ENCODE measurements around the gene BCOR.

BCOR gene

GRCh38 chrX:40056420-40056819 is 41.3 kb downstream of the BCOR start:
- peaks cover 77% of the 10 kb centered on the region for H3K36me3 ChIP-seq
- H3K27me3 ChIP-seq: no peaks in the 10 kb centered on the region
- TF ChIP-seq CTCF (IDR thresholded peaks at IDR 0.05): no peak

GRCh38 chrX:40055495-40055894 is 42.3 kb downstream of the BCOR start:
- no peak overlapping the region for H3K4me3 ChIP-seq (ENCODE audit: low read depth in 1 of 2, low read length in 1 of 2)
- no peaks in the 10 kb centered on the region for H3K9me3 ChIP-seq
- peaks cover 72% of the 10 kb centered on the region for H3K36me3 ChIP-seq
- no peak overlapping the region for H3K27ac ChIP-seq
- no peak for TF ChIP-seq CTCF (IDR thresholded peaks at IDR 0.05)
- H3K27me3 ChIP-seq: no peaks in the 10 kb centered on the region
- no peaks in the 10 kb centered on the region for H3K4me1 ChIP-seq (ENCODE audit: control insufficient read depth in 1 of 2, insufficient read depth in 1 of 2, low read depth in 1 of 2, low read length in 1 of 2)

More at GRCh38 chrX:40056420-40056819, 41.3 kb downstream of the BCOR start:
- Histone ChIP-seq H3K9me3 (no peaks in the 10 kb centered on the region), H3K27ac (no peak overlapping the region), H3K4me1 (ENCODE audit: control insufficient read depth in 1 of 2, insufficient read depth in 1 of 2, low read depth in 1 of 2, low read length in 1 of 2) (no peaks in the 10 kb centered on the region), H3K4me3 (ENCODE audit: low read depth in 1 of 2, low read length in 1 of 2) (no peak overlapping the region)

GRCh38 chrX:40054793-40055192 is 43.0 kb downstream of the BCOR start:
- Histone ChIP-seq H3K4me3 (ENCODE audit: low read depth in 1 of 2, low read length in 1 of 2) (no peak overlapping the region), H3K27ac (no peak overlapping the region), H3K4me1 (ENCODE audit: control insufficient read depth in 1 of 2, insufficient read depth in 1 of 2, low read depth in 1 of 2, low read length in 1 of 2) (no peaks in the 10 kb centered on the region), H3K27me3 (no peaks in the 10 kb centered on the region), H3K9me3 (no peaks in the 10 kb centered on the region), H3K36me3 (peaks cover 70% of the 10 kb centered on the region)
- no peak for TF ChIP-seq CTCF (IDR thresholded peaks at IDR 0.05)

- H3K4me3 ChIP-seq (ENCODE audit: low read depth in 1 of 2, low read length in 1 of 2): no peak overlapping the region
- H3K36me3 ChIP-seq: peaks cover 49% of the 10 kb centered on the region
- H3K9me3 ChIP-seq: no peaks in the 10 kb centered on the region
Measured at GRCh38 chrX:40050532-40050931, 47.2 kb downstream of the BCOR start.

GRCh38 chrX:40049084-40049641 is 48.6 kb downstream of the BCOR start:
- H3K4me1 ChIP-seq (ENCODE audit: control insufficient read depth in 1 of 2, insufficient read depth in 1 of 2, low read depth in 1 of 2, low read length in 1 of 2): no peaks in the 10 kb centered on the region
- H3K27me3 ChIP-seq: no peaks in the 10 kb centered on the region
- no peak overlapping the region for H3K4me3 ChIP-seq (ENCODE audit: low read depth in 1 of 2, low read length in 1 of 2)
- H3K36me3 ChIP-seq: peaks cover 36% of the 10 kb centered on the region
- H3K9me3 ChIP-seq: no peaks in the 10 kb centered on the region
- TF ChIP-seq CTCF (IDR thresholded peaks at IDR 0.05): no peak
- H3K27ac ChIP-seq: no peak overlapping the region

More at GRCh38 chrX:40050532-40050931, 47.2 kb downstream of the BCOR start:
- TF ChIP-seq CTCF (IDR thresholded peaks at IDR 0.05): no peak
- Histone ChIP-seq H3K4me1 (ENCODE audit: control insufficient read depth in 1 of 2, insufficient read depth in 1 of 2, low read depth in 1 of 2, low read length in 1 of 2) (no peaks in the 10 kb centered on the region), H3K27ac (no peak overlapping the region), H3K27me3 (no peaks in the 10 kb centered on the region)

Measured in neutrophil (primary cell).